ENCODE data around the gene TNFAIP8. TPM values are rescaled to one million over a fixed set of nuclear protein-coding genes. Genes with fewer than 3 reads are reported as not detected.

Gene TNFAIP8
- total RNA-seq, 1 experiment from 2014 or later = 24.1 TPM

GRCh38 chr5:119409235-119409815 lies 53.5 kb downstream of the TNFAIP8 start:
- Mint-ChIP-seq H3K36me3 (peaks cover 3% of the 10 kb centered on the region; the same call in 1 of the 2 replicates), H3K9me3 (peaks cover 4% of the 10 kb centered on the region), H3K4me3 (no peak overlapping the region), H3K4me1 (peaks cover 19% of the 10 kb centered on the region), H3K27ac (no peak overlapping the region), H3K27me3 (ENCODE audit: low read depth) (no peaks in the 10 kb centered on the region)
- TF ChIP-seq MAX (CRISPR knock-in tag; IDR thresholded peaks at IDR 0.05) (no peak), FOXJ3 (CRISPR knock-in tag; IDR thresholded peaks at IDR 0.05; ENCODE audit: borderline replicate concordance) (no peak), TEAD1 (CRISPR knock-in tag; IDR thresholded peaks at IDR 0.05) (no peak), ATF1 (CRISPR knock-in tag; IDR thresholded peaks at IDR 0.05) (no peak), ATF6 (CRISPR knock-in tag; IDR thresholded peaks at IDR 0.05) (no peak), GRHL2 (CRISPR knock-in tag; IDR thresholded peaks at IDR 0.05; ENCODE audit: insufficient replicate concordance, severe bottlenecking) (no peak), ERG (CRISPR knock-in tag; IDR thresholded peaks at IDR 0.05) (no peak)
- CTCF ChIA-PET = interaction anchor here (1.5 kb wide), 1 partner anchor 25 kb away, joined by 4 read pairs; no protein-coding TSS in a partner anchor
- DNase-seq (ENCODE audit: low spot score) (no peak), ATAC-seq (no peak)
- POLR2A ChIA-PET = no interaction called here

- Mint-ChIP-seq H3K36me3 (peaks cover 4% of the 10 kb centered on the region; the same call in 1 of the 2 replicates), H3K4me1 (peaks cover 10% of the 10 kb centered on the region), H3K27me3 (ENCODE audit: low read depth) (no peaks in the 10 kb centered on the region), H3K9me3 (peaks cover 5% of the 10 kb centered on the region), H3K4me3 (no peak overlapping the region), H3K27ac (no peak overlapping the region)
- ChIA-PET CTCF (interaction anchor here (0.5 to 3.8 kb wide), 15 partner anchors 9 to 541 kb away, joined by 3 to 42 read pairs (median 8); partner anchors contain the start of genes DTWD2 and TNFAIP8), POLR2A (interaction anchor here (0.8 to 1.4 kb wide), 2 partner anchors 142 to 423 kb away, joined by 3 to 7 read pairs; partner anchors contain the start of gene DTWD2)
- ATAC-seq = no peak
- no peak for TF ChIP-seq STAT6 (CRISPR knock-in tag; conservative IDR thresholded peaks at IDR 0.05; ENCODE audit: low read depth)
- no peak for TF ChIP-seq ZMAT4 (CRISPR knock-in tag; IDR thresholded peaks at IDR 0.05)
- TF ChIP-seq OVOL2 (CRISPR knock-in tag; IDR thresholded peaks at IDR 0.05; ENCODE audit: borderline replicate concordance) = no peak
- TF ChIP-seq ZNF416 (CRISPR knock-in tag; IDR thresholded peaks at IDR 0.05) = no peak
- no peak for TF ChIP-seq CREB1 (CRISPR knock-in tag; IDR thresholded peaks at IDR 0.05)
- no peak for TF ChIP-seq NFATC4 (CRISPR knock-in tag; IDR thresholded peaks at IDR 0.05)
- no peak for TF ChIP-seq EMX1 (CRISPR knock-in tag; IDR thresholded peaks at IDR 0.05)
- no peak for DNase-seq (ENCODE audit: low spot score)
Observed at GRCh38 chr5:119410448-119411159, 54.8 kb downstream of the TNFAIP8 start.

Data from WTC11 (cell line).